ENCODE results near the gene C10orf67.

C10orf67 gene

GRCh38 chr10:23157239-23157681, 187.3 kb downstream of the C10orf67 start:
- no peak for DNase-seq

GRCh38 chr10:23156447-23157150, 188.0 kb downstream of the C10orf67 start:
- no peak for DNase-seq

- no peak for DNase-seq
Measured at GRCh38 chr10:23155169-23155568, 189.4 kb downstream of the C10orf67 start.
